Liver (tissue), 3 donors: ENCODE results near the gene LAMA5.

Experiments used
- CTCF ChIP-seq: fragments of 150-350 bp; IDR thresholded peaks from 2 replicates; pipeline ENCODE4 v1.5.1; 2017; ENCODE audit warnings: improper control_type of control experiment, low read depth, low read length; ENCODE audit not compliant: missing input control
- EGR1 ChIP-seq, 2 donors: IDR thresholded peaks; 2 replicates each; pipeline ENCODE4 v1.6.1; 2016 to 2018; ENCODE audit warnings: antibody characterized with exemption in 2 of 2, low read depth in 2 of 2
- FOXA2 ChIP-seq: IDR thresholded peaks from 2 replicates; pipeline ENCODE4 v1.6.1; 2016; ENCODE audit warnings: antibody characterized with exemption
- HNF4A ChIP-seq, 2 donors: conservative IDR thresholded peaks; 2 replicates each; pipeline ENCODE4 v1.6.1; 2016; ENCODE audit warnings: antibody characterized with exemption in 2 of 2, mild to moderate bottlenecking in 2 of 2
- HNF4G ChIP-seq: IDR thresholded peaks from 2 replicates; pipeline ENCODE4 v1.6.1; 2016; ENCODE audit warnings: antibody characterized with exemption
- JUND ChIP-seq, 2 donors: IDR thresholded peaks; 2 replicates each; pipeline ENCODE4 v1.6.1; 2016; ENCODE audit warnings: antibody characterized with exemption in 2 of 2
- MAX ChIP-seq: IDR thresholded peaks from 2 replicates; pipeline ENCODE4 v1.6.1; 2016; ENCODE audit warnings: antibody characterized with exemption
- RAD21 ChIP-seq, 2 donors: IDR thresholded peaks; 2 replicates each; pipeline ENCODE4 v1.6.1; 2016; ENCODE audit warnings: antibody characterized with exemption in 2 of 2, mild to moderate bottlenecking in 2 of 2
- REST ChIP-seq: IDR thresholded peaks from 2 replicates; pipeline ENCODE4 v1.6.1; 2016; ENCODE audit warnings: antibody characterized with exemption, mild to moderate bottlenecking
- RXRA ChIP-seq, 2 donors: IDR thresholded peaks; 2 replicates each; pipeline ENCODE4 v1.6.1; 2017 to 2018; ENCODE audit warnings: antibody characterized with exemption in 2 of 2, mild to moderate bottlenecking in 1 of 2
- SP1 ChIP-seq: IDR thresholded peaks from 2 replicates; pipeline ENCODE4 v1.6.1; 2018; ENCODE audit warnings: antibody characterized with exemption, mild to moderate bottlenecking
- TAF1 ChIP-seq: conservative IDR thresholded peaks from 2 replicates; pipeline ENCODE4 v1.6.1; 2016; ENCODE audit warnings: antibody characterized with exemption, mild to moderate bottlenecking
- YY1 ChIP-seq: IDR thresholded peaks from 2 replicates; pipeline ENCODE4 v1.6.1; 2016; ENCODE audit warnings: antibody characterized with exemption, mild to moderate bottlenecking
- ZBTB33 ChIP-seq: IDR thresholded peaks from 2 replicates; pipeline ENCODE4 v1.6.1; 2016; ENCODE audit warnings: antibody characterized with exemption
- donor health status: healthy.
- donor health status: healthy.

GRCh38 chr20:62358171-62359042 lies 8.7 kb downstream of the LAMA5 start:
- TF ChIP-seq CTCF (no peak), TAF1 (no peak), REST (peak; percentile 78), RXRA (IDR thresholded peaks at IDR 0.05) (peak; percentile 58 to 75), YY1 (peak; percentile 67), RAD21 (IDR thresholded peaks at IDR 0.05) (peak in 1 of 2 donors; percentile 62), FOXA2 (no peak), ZBTB33 (no peak), SP1 (peak; percentile 75), JUND (IDR thresholded peaks at IDR 0.05) (no peak), HNF4G (no peak), HNF4A (conservative IDR thresholded peaks at IDR 0.05) (peak; percentile 57 to 79), EGR1 (IDR thresholded peaks at IDR 0.05; ENCODE audit: low read depth in 2 of 2) (no peak), MAX (peak; percentile 51)
